ENCODE data around the gene CCDC178. TPM values are rescaled to one million over a fixed set of nuclear protein-coding genes. Genes with fewer than 3 reads are reported as not detected.

Gene CCDC178
- polyA plus RNA-seq, 1 donor from 2014 or later: not detected

GRCh38 chr18:32937066-32937465 is 503.5 kb downstream of the CCDC178 start:
- H3K9me2 ChIP-seq (ENCODE audit: insufficient read depth, low read length): no peaks in the 10 kb centered on the region
- no peaks in the 10 kb centered on the region for H4K20me1 ChIP-seq (ENCODE audit: insufficient read depth)
- TF ChIP-seq MXI1 (conservative IDR thresholded peaks at IDR 0.05; ENCODE audit: poor library complexity, severe bottlenecking) (no peak), REST (IDR thresholded peaks at IDR 0.05; ENCODE audit: borderline replicate concordance) (no peak), POLR2AphosphoS5 (IDR thresholded peaks at IDR 0.05) (no peak), SMC3 (conservative IDR thresholded peaks at IDR 0.05; ENCODE audit: poor library complexity) (no peak), RAD21 (conservative IDR thresholded peaks at IDR 0.05) (no peak), EP300 (conservative IDR thresholded peaks at IDR 0.05; ENCODE audit: poor library complexity, severe bottlenecking) (no peak), EZH2 (IDR thresholded peaks at IDR 0.05; ENCODE audit: borderline replicate concordance, insufficient read depth, low read length, poor library complexity, severe bottlenecking) (no peak), TAF1 (IDR thresholded peaks at IDR 0.05; ENCODE audit: low read depth) (no peak)
- TF ChIP-seq, protein P1, sequence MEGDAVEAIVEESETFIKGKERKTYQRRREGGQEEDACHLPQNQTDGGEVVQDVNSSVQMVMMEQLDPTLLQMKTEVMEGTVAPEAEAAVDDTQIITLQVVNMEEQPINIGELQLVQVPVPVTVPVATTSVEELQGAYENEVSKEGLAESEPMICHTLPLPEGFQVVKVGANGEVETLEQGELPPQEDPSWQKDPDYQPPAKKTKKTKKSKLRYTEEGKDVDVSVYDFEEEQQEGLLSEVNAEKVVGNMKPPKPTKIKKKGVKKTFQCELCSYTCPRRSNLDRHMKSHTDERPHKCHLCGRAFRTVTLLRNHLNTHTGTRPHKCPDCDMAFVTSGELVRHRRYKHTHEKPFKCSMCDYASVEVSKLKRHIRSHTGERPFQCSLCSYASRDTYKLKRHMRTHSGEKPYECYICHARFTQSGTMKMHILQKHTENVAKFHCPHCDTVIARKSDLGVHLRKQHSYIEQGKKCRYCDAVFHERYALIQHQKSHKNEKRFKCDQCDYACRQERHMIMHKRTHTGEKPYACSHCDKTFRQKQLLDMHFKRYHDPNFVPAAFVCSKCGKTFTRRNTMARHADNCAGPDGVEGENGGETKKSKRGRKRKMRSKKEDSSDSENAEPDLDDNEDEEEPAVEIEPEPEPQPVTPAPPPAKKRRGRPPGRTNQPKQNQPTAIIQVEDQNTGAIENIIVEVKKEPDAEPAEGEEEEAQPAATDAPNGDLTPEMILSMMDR (IDR thresholded peaks at IDR 0.05; ENCODE audit: poor library complexity, severe bottlenecking): no peak
- no peak overlapping the region for H3K27ac ChIP-seq (ENCODE audit: low read length)
- H3K9me3 ChIP-seq (ENCODE audit: low read length): no peaks in the 10 kb centered on the region
- no peaks in the 10 kb centered on the region for H3K27me3 ChIP-seq (ENCODE audit: insufficient read depth, low read depth, low read length)
- H3K4me2 ChIP-seq (ENCODE audit: low read length): no peak overlapping the region
- no peaks in the 10 kb centered on the region for H3K36me3 ChIP-seq (ENCODE audit: insufficient read depth, low read length)
- no peak overlapping the region for H3K9ac ChIP-seq (ENCODE audit: low read length)
- no peaks in the 10 kb centered on the region for H3K79me2 ChIP-seq (replicated peaks; ENCODE audit: insufficient read depth, low read length)
- H3F3A ChIP-seq (ENCODE audit: insufficient read depth, low read length, poor library complexity, severe bottlenecking): no peaks in the 10 kb centered on the region
- no peak overlapping the region for H3K4me3 ChIP-seq (ENCODE audit: low read length)
- H2AFZ ChIP-seq (ENCODE audit: low read depth, low read length): no peak overlapping the region

GRCh38 chr18:32934201-32934600 is 506.3 kb downstream of the CCDC178 start:
- Histone ChIP-seq H2AFZ (ENCODE audit: low read depth, low read length) (no peak overlapping the region), H3F3A (ENCODE audit: insufficient read depth, low read length, poor library complexity, severe bottlenecking) (no peaks in the 10 kb centered on the region), H3K9me2 (ENCODE audit: insufficient read depth, low read length) (no peaks in the 10 kb centered on the region), H3K4me2 (ENCODE audit: low read length) (no peak overlapping the region), H3K79me2 (replicated peaks; ENCODE audit: insufficient read depth, low read length) (no peaks in the 10 kb centered on the region), H4K20me1 (ENCODE audit: insufficient read depth) (no peaks in the 10 kb centered on the region), H3K4me3 (ENCODE audit: low read length) (no peak overlapping the region), H3K36me3 (ENCODE audit: insufficient read depth, low read length) (no peaks in the 10 kb centered on the region), H3K27me3 (ENCODE audit: insufficient read depth, low read depth, low read length) (no peaks in the 10 kb centered on the region), H3K9ac (ENCODE audit: low read length) (no peak overlapping the region), H3K9me3 (ENCODE audit: low read length) (no peaks in the 10 kb centered on the region), H3K27ac (ENCODE audit: low read length) (no peak overlapping the region)
- no peak for TF ChIP-seq REST (IDR thresholded peaks at IDR 0.05; ENCODE audit: borderline replicate concordance)
- no peak for TF ChIP-seq EP300 (conservative IDR thresholded peaks at IDR 0.05; ENCODE audit: poor library complexity, severe bottlenecking)
- TF ChIP-seq POLR2AphosphoS5 (IDR thresholded peaks at IDR 0.05): no peak
- no peak for TF ChIP-seq MXI1 (conservative IDR thresholded peaks at IDR 0.05; ENCODE audit: poor library complexity, severe bottlenecking)
- no peak for TF ChIP-seq SMC3 (conservative IDR thresholded peaks at IDR 0.05; ENCODE audit: poor library complexity)
- TF ChIP-seq, protein P1 (IDR thresholded peaks at IDR 0.05; ENCODE audit: poor library complexity, severe bottlenecking): no peak
- no peak for TF ChIP-seq TAF1 (IDR thresholded peaks at IDR 0.05; ENCODE audit: low read depth)
- no peak for TF ChIP-seq EZH2 (IDR thresholded peaks at IDR 0.05; ENCODE audit: borderline replicate concordance, insufficient read depth, low read length, poor library complexity, severe bottlenecking)
- no peak for TF ChIP-seq RAD21 (conservative IDR thresholded peaks at IDR 0.05)
